ENCODE measurements around the gene NAT10.

The NAT10 gene

GRCh38 chr11:34161361-34161760, 55.9 kb downstream of the NAT10 start:
- no peaks in the 10 kb centered on the region for H3K9me2 ChIP-seq (replicated peaks; ENCODE audit: insufficient read depth, low read length)
- no peak overlapping the region for H3K9ac ChIP-seq (ENCODE audit: low read length)
- no peaks in the 10 kb centered on the region for H4K20me1 ChIP-seq (ENCODE audit: low read depth, low read length)
- H2AFZ ChIP-seq (ENCODE audit: low read depth, low read length, severe bottlenecking): no peak overlapping the region
- no peak for TF ChIP-seq CTCF (IDR thresholded peaks at IDR 0.05; ENCODE audit: insufficient read depth, low read length, poor library complexity, severe bottlenecking)
- no peak for TF ChIP-seq EZH2phosphoT487 (conservative IDR thresholded peaks at IDR 0.05; ENCODE audit: low read length)
- H3K4me2 ChIP-seq (ENCODE audit: low read depth, low read length, poor library complexity, severe bottlenecking): no peak overlapping the region
- no peaks in the 10 kb centered on the region for H3K9me3 ChIP-seq (ENCODE audit: insufficient read depth, low read length)
- no peak overlapping the region for H3K4me3 ChIP-seq (ENCODE audit: insufficient read depth, low read length, poor library complexity, severe bottlenecking)
- no peaks in the 10 kb centered on the region for H3K36me3 ChIP-seq (ENCODE audit: low read length)
- no peaks in the 10 kb centered on the region for H3F3A ChIP-seq (ENCODE audit: insufficient read depth)
- no peaks in the 10 kb centered on the region for H3K79me2 ChIP-seq (ENCODE audit: insufficient read depth, low read length)
- H3K27ac ChIP-seq (ENCODE audit: low read depth, low read length): no peak overlapping the region
- no peaks in the 10 kb centered on the region for H3K27me3 ChIP-seq (ENCODE audit: low read length)

GRCh38 chr11:34161812-34162492, 56.5 kb downstream of the NAT10 start:
- Histone ChIP-seq H3K9ac (ENCODE audit: low read length) (no peak overlapping the region), H3F3A (ENCODE audit: insufficient read depth) (no peaks in the 10 kb centered on the region), H3K9me2 (replicated peaks; ENCODE audit: insufficient read depth, low read length) (no peaks in the 10 kb centered on the region), H3K4me2 (ENCODE audit: low read depth, low read length, poor library complexity, severe bottlenecking) (no peak overlapping the region), H2AFZ (ENCODE audit: low read depth, low read length, severe bottlenecking) (no peak overlapping the region), H4K20me1 (ENCODE audit: low read depth, low read length) (no peaks in the 10 kb centered on the region), H3K79me2 (ENCODE audit: insufficient read depth, low read length) (no peaks in the 10 kb centered on the region), H3K9me3 (ENCODE audit: insufficient read depth, low read length) (no peaks in the 10 kb centered on the region), H3K4me3 (ENCODE audit: insufficient read depth, low read length, poor library complexity, severe bottlenecking) (no peak overlapping the region), H3K27me3 (ENCODE audit: low read length) (no peaks in the 10 kb centered on the region), H3K27ac (ENCODE audit: low read depth, low read length) (no peak overlapping the region), H3K36me3 (ENCODE audit: low read length) (no peaks in the 10 kb centered on the region)
- no peak for TF ChIP-seq EZH2phosphoT487 (conservative IDR thresholded peaks at IDR 0.05; ENCODE audit: low read length)
- TF ChIP-seq CTCF (IDR thresholded peaks at IDR 0.05; ENCODE audit: insufficient read depth, low read length, poor library complexity, severe bottlenecking): no peak

GRCh38 chr11:34162493-34162820, 57.0 kb downstream of the NAT10 start:
- H3K9ac ChIP-seq (ENCODE audit: low read length): no peak overlapping the region
- H3K36me3 ChIP-seq (ENCODE audit: low read length): no peaks in the 10 kb centered on the region
- no peak overlapping the region for H3K4me2 ChIP-seq (ENCODE audit: low read depth, low read length, poor library complexity, severe bottlenecking)
- no peak overlapping the region for H2AFZ ChIP-seq (ENCODE audit: low read depth, low read length, severe bottlenecking)
- H3K27me3 ChIP-seq (ENCODE audit: low read length): no peaks in the 10 kb centered on the region
- no peaks in the 10 kb centered on the region for H3K79me2 ChIP-seq (ENCODE audit: insufficient read depth, low read length)
- TF ChIP-seq CTCF (IDR thresholded peaks at IDR 0.05; ENCODE audit: insufficient read depth, low read length, poor library complexity, severe bottlenecking): no peak
- no peak for TF ChIP-seq EZH2phosphoT487 (conservative IDR thresholded peaks at IDR 0.05; ENCODE audit: low read length)
- no peaks in the 10 kb centered on the region for H4K20me1 ChIP-seq (ENCODE audit: low read depth, low read length)
- H3F3A ChIP-seq (ENCODE audit: insufficient read depth): no peaks in the 10 kb centered on the region
- no peaks in the 10 kb centered on the region for H3K9me2 ChIP-seq (replicated peaks; ENCODE audit: insufficient read depth, low read length)
- no peaks in the 10 kb centered on the region for H3K9me3 ChIP-seq (ENCODE audit: insufficient read depth, low read length)
- H3K4me3 ChIP-seq (ENCODE audit: insufficient read depth, low read length, poor library complexity, severe bottlenecking): no peak overlapping the region
- no peak overlapping the region for H3K27ac ChIP-seq (ENCODE audit: low read depth, low read length)
